Sigmoid colon (tissue), 7 donors: ENCODE results near the gene KCTD11. TPM values are rescaled to one million over a fixed set of nuclear protein-coding genes. Genes with fewer than 3 reads are reported as not detected.
A peak's percentile ranks its signal among the peaks of the same experiment; 100 is the strongest.

ENCODE experiments used
- DNase-seq: peaks from one replicate; pipeline ENCODE4 v3.0.0-alpha.2; 2019
- H3K27ac ChIP-seq, 4 donors: fragments of 200-600 bp; sonication (generic); one replicate each; pipeline ENCODE4 v1.5.1; 2016 to 2019; ENCODE audit warnings: mild to moderate bottlenecking in 1 of 4
- H3K27me3 ChIP-seq, 3 donors: fragments of 200-600 bp; sonication (generic); one replicate each; pipeline ENCODE4 v1.5.1; 2019; ENCODE audit warnings: mild to moderate bottlenecking in 1 of 3
- H3K36me3 ChIP-seq, 4 donors: fragments of 200-600 bp; sonication (generic); one replicate each; pipeline ENCODE4 v1.5.1; 2016 to 2019
- H3K4me1 ChIP-seq, 4 donors: fragments of 200-600 bp; sonication (generic); one replicate each; pipeline ENCODE4 v1.5.1; 2017 to 2019
- H3K4me3 ChIP-seq, 4 donors: fragments of 200-600 bp; sonication (generic); one replicate each; pipeline ENCODE4 v1.5.1; 2017 to 2019; ENCODE audit warnings: mild to moderate bottlenecking in 2 of 4, moderate library complexity in 1 of 4
- H3K9me3 ChIP-seq, 4 donors: fragments of 200-600 bp in 3 of 4; sonication (generic) in 3 of 4; one replicate each; pipeline versions ENCODE4 v1.5.1 to v1.6.1; 2013 to 2019
- EP300 ChIP-seq, 4 donors: sonication (generic); formaldehyde crosslinking; IDR thresholded peaks; one replicate each; pipeline ENCODE4 v1.6.1; 2017; ENCODE audit warnings: antibody characterized with exemption in 4 of 4
- POLR2A ChIP-seq, 2 donors: fragments of 450-650 bp; IDR thresholded peaks; one replicate each; pipeline ENCODE4 v1.6.1; 2016; ENCODE audit warnings: antibody characterized with exemption in 2 of 2, mild to moderate bottlenecking in 2 of 2, moderate library complexity in 2 of 2
- POLR2AphosphoS5 ChIP-seq, 4 donors: sonication (generic); formaldehyde crosslinking; IDR thresholded peaks; one replicate each; pipeline ENCODE4 v1.6.1; 2017; ENCODE audit warnings: antibody characterized with exemption in 4 of 4
- WGBS, 2 donors: extraction: QIAGEN DNeasy Blood & Tissue Kit; methylation state at CpG; one replicate each; pipeline ENCODE4 v1.1.7; 2013; 5-methylcytosine and 5-hydroxymethylcytosine counted together
- intact Hi-C: fragments of 100-400 bp; cut with DNase I; formaldehyde crosslinking; loops from one replicate; pipeline ENCODE4 v1.15.1; 2023
- polyA plus RNA-seq, 3 donors: library from polyadenylated mRNA; stranded (reverse); fragments of 200-250 nt; gene quantifications; one replicate each; pipeline ENCODE4 v1.2.3, GENCODE V29; 2013
- total RNA-seq, 4 donors: library from RNA; depleted of rRNA; stranded (reverse); fragments of >200 nt; gene quantifications; one replicate each; pipeline ENCODE4 v1.1.0, GENCODE V29; 2016
- TF ChIP-seq, protein P1 (sequence below), 4 experiments: fragments of 450-650 bp in 3 of 4; fragments of 200-600 bp in 1 of 4; IDR thresholded peaks; one replicate each; pipeline ENCODE4 v1.5.1; 2016 to 2019; ENCODE audit warnings: antibody characterized with exemption in 4 of 4, mild to moderate bottlenecking in 3 of 4, moderate library complexity in 2 of 4
- donor health status: healthy with polysubstance abuse.
- donor health status: Bipolar disorder and iron deficiency.
- donor health status: healthy.

Gene KCTD11
- total and polyA plus RNA-seq, 7 donors, result 4.4 to 11.7 (median 6.2) TPM

DNA sequence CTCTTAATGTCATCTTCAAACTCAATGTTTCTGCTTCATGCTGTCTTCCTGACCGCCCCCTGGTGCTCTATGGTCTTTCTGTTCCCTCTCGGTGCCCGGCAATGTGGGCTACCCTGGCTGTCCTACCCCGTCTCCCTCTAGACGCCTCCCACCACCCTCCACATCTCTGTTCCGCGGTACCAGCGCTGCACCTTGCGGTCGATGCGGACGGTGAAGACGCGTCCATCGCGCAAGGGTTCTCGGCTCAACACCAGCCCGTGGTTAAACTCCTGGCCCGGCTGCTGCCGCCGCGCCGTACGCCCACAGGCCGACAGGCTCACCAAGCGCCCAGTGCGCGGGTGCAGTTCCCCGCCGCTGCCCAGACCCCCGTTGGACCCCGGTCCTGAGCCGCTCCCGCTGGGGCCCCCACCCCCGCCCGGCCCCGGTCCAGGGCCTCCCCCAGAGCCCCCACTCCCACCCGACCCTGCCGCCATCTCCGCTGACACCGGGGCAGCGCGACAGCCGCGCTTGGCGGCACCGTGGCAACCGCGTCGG lies 23.1 kb upstream of the KCTD11 start, which contains the start of gene NEURL4:
NEURL4 (minus strand) TSS at position 496 of the 534 bp plus-strand sequence; CDS start at position 473, 23 bp downstream.
- 0 to 1% methylated on average over 50 of the region's 50 CpGs for WGBS, 2 donors

GRCh38 chr17:7329374-7329996 lies 22.5 kb upstream of the KCTD11 start:
- Histone ChIP-seq H3K27me3 (no peaks in the 10 kb centered on the region), H3K4me3 (peak overlapping the region; percentile 69 to 93 (median 83)), H3K27ac (peak overlapping the region; percentile 88 to 94 (median 94)), H3K4me1 (peaks cover 0 to 31% (median 20%) of the 10 kb centered on the region in 4 donors), H3K36me3 (peaks cover 0 to 24% (median 7%) of the 10 kb centered on the region in 4 donors), H3K9me3 (no peaks in the 10 kb centered on the region)
- peak in 1 of 4 donors; percentile 41 for TF ChIP-seq EP300 (IDR thresholded peaks at IDR 0.05)
- TF ChIP-seq POLR2A (IDR thresholded peaks at IDR 0.05), result peak; percentile 88 to 93
- TF ChIP-seq, protein P1, sequence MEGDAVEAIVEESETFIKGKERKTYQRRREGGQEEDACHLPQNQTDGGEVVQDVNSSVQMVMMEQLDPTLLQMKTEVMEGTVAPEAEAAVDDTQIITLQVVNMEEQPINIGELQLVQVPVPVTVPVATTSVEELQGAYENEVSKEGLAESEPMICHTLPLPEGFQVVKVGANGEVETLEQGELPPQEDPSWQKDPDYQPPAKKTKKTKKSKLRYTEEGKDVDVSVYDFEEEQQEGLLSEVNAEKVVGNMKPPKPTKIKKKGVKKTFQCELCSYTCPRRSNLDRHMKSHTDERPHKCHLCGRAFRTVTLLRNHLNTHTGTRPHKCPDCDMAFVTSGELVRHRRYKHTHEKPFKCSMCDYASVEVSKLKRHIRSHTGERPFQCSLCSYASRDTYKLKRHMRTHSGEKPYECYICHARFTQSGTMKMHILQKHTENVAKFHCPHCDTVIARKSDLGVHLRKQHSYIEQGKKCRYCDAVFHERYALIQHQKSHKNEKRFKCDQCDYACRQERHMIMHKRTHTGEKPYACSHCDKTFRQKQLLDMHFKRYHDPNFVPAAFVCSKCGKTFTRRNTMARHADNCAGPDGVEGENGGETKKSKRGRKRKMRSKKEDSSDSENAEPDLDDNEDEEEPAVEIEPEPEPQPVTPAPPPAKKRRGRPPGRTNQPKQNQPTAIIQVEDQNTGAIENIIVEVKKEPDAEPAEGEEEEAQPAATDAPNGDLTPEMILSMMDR (IDR thresholded peaks at IDR 0.05), result no peak
- TF ChIP-seq POLR2AphosphoS5 (IDR thresholded peaks at IDR 0.05), result peak; percentile 95 to 98 (median 98)
- DNase-seq, result peak; percentile 100
- 0% methylated on average over 43 of the region's 43 CpGs for WGBS, 2 donors
- intact Hi-C loops, result loop anchor here (1.0 to 2.0 kb wide), 4 partner anchors 14 to 231 kb away; partner anchors contain the start of genes EIF5A, GPS2 and SENP3

More for the DNA sequence above, 23.1 kb upstream of the KCTD11 start, which contains the start of gene NEURL4:
- Histone ChIP-seq H3K27ac (peak within 1 kb of the TSS; percentile 88 to 94 (median 94)), H3K27me3 (no peaks in the 10 kb centered on the region), H3K9me3 (no peaks in the 10 kb centered on the region), H3K4me3 (peak within 1 kb of the TSS; percentile 69 to 93 (median 83)), H3K4me1 (peaks cover 0 to 31% (median 20%) of the 10 kb centered on the region in 4 donors), H3K36me3 (peaks cover 0 to 29% (median 9%) of the 10 kb centered on the region in 4 donors)
- TF ChIP-seq POLR2AphosphoS5 (IDR thresholded peaks at IDR 0.05) (peak in 1 of 4 donors; percentile 3), POLR2A (IDR thresholded peaks at IDR 0.05) (no peak)
- intact Hi-C loops, result loop anchor here (1.0 to 2.0 kb wide), 4 partner anchors 14 to 232 kb away; partner anchors contain the start of genes EIF5A, GPS2 and SENP3
- DNase-seq, result no peak

GRCh38 chr17:7329997-7330637 lies 21.8 kb upstream of the KCTD11 start:
- TF ChIP-seq, protein P1 (IDR thresholded peaks at IDR 0.05), result no peak
- no peak for TF ChIP-seq POLR2A (IDR thresholded peaks at IDR 0.05)
- no peak for TF ChIP-seq EP300 (IDR thresholded peaks at IDR 0.05)
- TF ChIP-seq POLR2AphosphoS5 (IDR thresholded peaks at IDR 0.05), result no peak
- peak overlapping the region; percentile 88 to 94 (median 94) for H3K27ac ChIP-seq
- 1% methylated on average over 34 of the region's 34 CpGs for WGBS, 2 donors
- H3K36me3 ChIP-seq, result peaks cover 0 to 17% (median 2%) of the 10 kb centered on the region in 4 donors
- no peaks in the 10 kb centered on the region for H3K9me3 ChIP-seq
- peak; percentile 93 for DNase-seq
- no peaks in the 10 kb centered on the region for H3K27me3 ChIP-seq
- intact Hi-C loops, result loop anchor here (1.0 to 2.0 kb wide), 4 partner anchors 15 to 231 kb away; partner anchors contain the start of genes EIF5A, GPS2 and SENP3
- H3K4me1 ChIP-seq, result peaks cover 0 to 31% (median 20%) of the 10 kb centered on the region in 4 donors
- H3K4me3 ChIP-seq, result peak overlapping the region; percentile 69 to 93 (median 83)

DNA sequence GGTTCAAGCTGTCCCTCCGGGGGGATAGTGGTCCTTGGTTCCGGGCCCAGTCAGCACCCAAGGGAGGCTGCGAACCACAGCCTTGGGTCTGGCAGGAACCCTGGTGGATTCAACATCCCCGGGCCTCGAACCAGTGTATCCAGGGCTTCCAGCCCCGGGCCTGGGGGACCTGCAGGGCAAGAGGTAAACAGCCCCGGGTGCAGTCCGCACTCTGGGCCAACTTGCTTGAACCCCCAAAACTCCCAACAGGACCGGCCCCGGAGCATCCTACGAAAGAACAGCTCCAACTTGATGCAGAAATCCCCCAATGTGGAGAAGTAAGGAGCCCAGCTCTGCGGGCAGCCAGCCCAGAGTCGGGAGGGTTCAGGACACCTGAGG lies 21.3 kb upstream of the KCTD11 start:
- H3K9me3 ChIP-seq, result no peaks in the 10 kb centered on the region
- H3K4me3 ChIP-seq, result peak overlapping the region; percentile 69 to 93 (median 83)
- DNase-seq, result no peak
- H3K27me3 ChIP-seq, result peaks cover 0 to under 1% (median 0%) of the 10 kb centered on the region in 3 donors
- peak overlapping the region; percentile 88 to 94 (median 94) for H3K27ac ChIP-seq
- TF ChIP-seq POLR2AphosphoS5 (IDR thresholded peaks at IDR 0.05) (no peak), POLR2A (IDR thresholded peaks at IDR 0.05) (no peak), EP300 (IDR thresholded peaks at IDR 0.05) (no peak)
- TF ChIP-seq, protein P1 (IDR thresholded peaks at IDR 0.05), result no peak
- peaks cover 0 to 31% (median 20%) of the 10 kb centered on the region in 4 donors for H3K4me1 ChIP-seq
- intact Hi-C loops, result no loop called here
- peaks cover 0 to 12% (median 2%) of the 10 kb centered on the region in 4 donors for H3K36me3 ChIP-seq
- 59 to 66% methylated on average over 13 of the region's 13 CpGs for WGBS, 2 donors
